Prostate gland (tissue), 2 donors: ENCODE results near the gene RAB30.

Experiments
- CTCF ChIP-seq, 4 experiments: fragments of 200-600 bp in 2 of 4; fragments of 450-650 bp in 2 of 4; sonication (generic) in 2 of 4; IDR thresholded peaks; 1 replicate in 3 of 4; 2 replicates in 1 of 4; pipeline ENCODE4 v1.5.1; 2016 to 2019; ENCODE audit warnings: antibody characterized with exemption in 4 of 4, mild to moderate bottlenecking in 2 of 4, moderate library complexity in 2 of 4
- POLR2A ChIP-seq: fragments of 450-650 bp; IDR thresholded peaks from one replicate; pipeline ENCODE4 v1.6.1; 2016; ENCODE audit warnings: antibody characterized with exemption, mild to moderate bottlenecking

- TF ChIP-seq CTCF (IDR thresholded peaks at IDR 0.05): no peak
- TF ChIP-seq POLR2A: no peak
Measured at GRCh38 chr11:83035070-83035854, 36.4 kb downstream of the RAB30 start.
